NCI-H1930 (cell line): Measurements from ENCODE around the gene PAK5.

ENCODE experiments used
- DNase-seq, 2 experiments: peaks; one replicate each; lab custom pipeline; 2025; lab: John Stamatoyannopoulos, UW

Gene PAK5

DNA sequence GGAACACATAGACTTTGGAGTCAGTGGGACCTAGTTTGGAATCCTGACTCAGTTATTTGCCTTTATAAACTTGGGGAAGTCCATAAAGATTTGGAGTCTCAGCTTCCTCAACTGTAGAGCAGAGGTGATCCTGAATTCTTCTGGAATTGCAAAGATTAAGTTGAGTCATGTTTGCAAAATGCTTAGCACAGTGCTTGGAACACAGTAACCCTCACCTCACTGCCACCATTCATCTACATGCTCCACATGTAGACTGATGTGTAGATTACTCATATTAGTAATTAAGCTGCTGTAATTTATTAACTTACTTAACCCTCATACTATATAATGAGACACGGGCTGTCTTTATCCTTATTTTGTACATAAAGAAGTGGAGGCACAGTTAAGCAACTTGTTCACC is 263.0 kb downstream of the PAK5 start:
- DNase-seq, result no peak

DNA sequence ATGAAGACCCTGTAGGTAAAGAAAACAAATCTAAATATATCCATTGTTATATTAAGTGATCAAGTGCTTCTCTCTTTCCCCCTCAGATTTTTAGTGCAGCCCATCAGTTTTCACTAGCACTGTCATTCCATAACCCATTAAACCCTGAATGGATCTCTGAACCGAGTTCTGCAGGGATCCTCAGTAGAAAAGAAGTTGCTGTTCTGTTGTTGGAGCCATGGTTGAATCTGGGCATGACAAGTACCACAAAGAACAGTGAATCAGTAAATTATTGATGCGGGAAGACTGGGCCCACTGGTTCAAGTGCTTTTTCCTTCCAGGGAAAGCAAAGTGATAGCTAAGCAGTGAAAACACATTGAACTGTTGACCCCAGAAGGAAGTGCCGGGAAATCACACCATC is 264.1 kb downstream of the PAK5 start:
- DNase-seq, result no peak

- DNase-seq, result no peak
These were observed 264.7 kb downstream of the PAK5 start for GRCh38 chr20:9574181-9574580.

DNA sequence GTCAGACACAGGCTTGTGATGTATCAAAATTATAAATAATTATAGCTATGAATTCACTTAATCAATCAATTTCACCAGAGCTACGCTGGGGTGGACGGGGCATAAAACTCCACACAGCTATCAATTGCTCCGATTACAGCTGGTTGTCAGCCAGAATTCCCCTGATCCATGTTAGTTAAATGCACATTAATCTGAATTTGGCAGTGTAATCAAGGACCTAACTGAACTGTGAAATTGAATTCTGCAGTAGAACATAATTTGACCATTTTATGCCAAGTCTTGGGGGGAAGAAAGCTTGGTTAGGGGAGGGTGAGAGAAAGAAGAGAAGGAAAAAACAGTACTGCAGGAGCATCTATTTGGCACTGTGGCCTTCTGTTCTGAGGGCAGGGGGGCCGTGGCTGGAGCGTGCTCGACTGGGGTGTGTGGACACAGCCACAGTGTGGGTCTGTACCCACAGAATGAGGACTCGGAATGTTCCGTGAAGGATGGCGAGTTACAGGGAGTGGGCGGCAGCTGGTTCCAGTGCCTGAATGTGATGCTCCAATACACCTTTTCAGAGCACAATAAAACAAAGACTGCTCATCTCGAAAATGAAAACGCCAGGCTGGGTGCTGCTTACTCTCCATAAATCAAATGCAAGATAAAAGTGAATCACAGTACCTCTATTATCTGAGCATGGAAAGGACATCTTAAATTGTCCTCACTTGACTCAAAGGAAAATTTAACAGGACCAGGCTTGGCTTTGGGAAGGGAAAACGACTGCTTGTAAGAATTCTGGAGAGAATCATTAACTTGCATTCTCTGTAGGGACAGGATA is 265.3 kb downstream of the PAK5 start:
- DNase-seq, result no peak

DNA sequence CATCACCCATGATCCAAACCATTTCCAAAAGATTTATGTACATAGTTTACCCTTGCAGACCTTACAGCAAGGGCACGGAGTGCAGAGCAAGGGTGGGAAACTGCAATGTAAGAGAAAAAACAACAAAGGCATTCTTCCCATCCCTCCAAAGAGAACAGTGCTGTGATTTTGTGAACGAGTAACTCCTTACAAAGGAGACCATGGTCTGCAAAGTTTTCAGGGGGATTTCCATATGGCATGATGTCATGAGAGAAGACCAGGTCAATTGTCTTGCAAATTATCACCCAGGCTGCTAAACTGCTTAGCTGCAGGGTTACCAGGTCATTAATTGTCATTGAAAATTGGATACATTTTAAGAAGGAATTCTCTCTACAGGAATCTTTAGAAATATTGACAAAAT is 266.2 kb downstream of the PAK5 start:
- DNase-seq, result no peak

GRCh38 chr20:9571783-9572182 is 267.1 kb downstream of the PAK5 start:
- no peak for DNase-seq

GRCh38 chr20:9570612-9571011 is 268.3 kb downstream of the PAK5 start:
- no peak for DNase-seq

GRCh38 chr20:9566977-9567376 is 271.9 kb downstream of the PAK5 start:
- no peak for DNase-seq

- DNase-seq, result no peak
These were observed 272.8 kb downstream of the PAK5 start for GRCh38 chr20:9565910-9566550.

DNA sequence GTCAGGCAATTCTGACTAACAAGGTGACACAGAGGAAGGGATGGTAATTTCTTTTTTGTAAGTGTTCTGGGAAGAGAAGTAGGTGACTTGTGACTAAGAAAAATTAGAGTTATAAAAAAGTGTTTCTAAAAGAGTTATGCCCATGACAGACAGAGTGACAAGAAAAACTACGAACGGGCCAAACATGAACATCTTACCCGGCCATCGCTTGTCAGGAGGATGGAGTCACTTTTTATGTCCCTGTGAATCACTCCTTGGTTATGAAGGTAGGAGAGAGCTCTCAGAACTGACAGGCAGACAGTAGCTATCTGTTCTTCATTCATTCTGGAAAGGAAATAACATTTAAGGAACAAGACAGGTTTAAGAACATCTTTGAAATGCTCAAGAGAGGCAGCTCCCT is 281.5 kb downstream of the PAK5 start:
- no peak for DNase-seq

DNA sequence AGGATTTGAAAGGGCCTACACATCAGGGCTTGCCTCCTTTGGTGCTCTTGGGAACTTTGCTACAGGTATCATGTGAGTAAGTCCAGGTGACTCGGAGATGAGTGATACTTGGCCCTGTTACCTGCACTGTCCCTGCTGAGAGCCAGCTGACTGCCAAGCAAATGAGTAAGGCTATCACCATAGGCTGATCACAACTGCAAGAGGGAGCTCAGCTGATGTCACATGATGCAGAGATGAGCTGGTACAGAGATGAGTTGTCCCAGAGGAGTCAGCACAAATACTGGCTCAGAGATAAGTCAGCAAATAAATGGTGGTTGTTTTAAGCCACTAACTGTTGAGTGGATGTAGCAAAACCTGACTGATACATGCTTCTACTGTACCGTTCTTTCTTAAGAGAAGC is 283.1 kb downstream of the PAK5 start:
- DNase-seq, result no peak

DNA sequence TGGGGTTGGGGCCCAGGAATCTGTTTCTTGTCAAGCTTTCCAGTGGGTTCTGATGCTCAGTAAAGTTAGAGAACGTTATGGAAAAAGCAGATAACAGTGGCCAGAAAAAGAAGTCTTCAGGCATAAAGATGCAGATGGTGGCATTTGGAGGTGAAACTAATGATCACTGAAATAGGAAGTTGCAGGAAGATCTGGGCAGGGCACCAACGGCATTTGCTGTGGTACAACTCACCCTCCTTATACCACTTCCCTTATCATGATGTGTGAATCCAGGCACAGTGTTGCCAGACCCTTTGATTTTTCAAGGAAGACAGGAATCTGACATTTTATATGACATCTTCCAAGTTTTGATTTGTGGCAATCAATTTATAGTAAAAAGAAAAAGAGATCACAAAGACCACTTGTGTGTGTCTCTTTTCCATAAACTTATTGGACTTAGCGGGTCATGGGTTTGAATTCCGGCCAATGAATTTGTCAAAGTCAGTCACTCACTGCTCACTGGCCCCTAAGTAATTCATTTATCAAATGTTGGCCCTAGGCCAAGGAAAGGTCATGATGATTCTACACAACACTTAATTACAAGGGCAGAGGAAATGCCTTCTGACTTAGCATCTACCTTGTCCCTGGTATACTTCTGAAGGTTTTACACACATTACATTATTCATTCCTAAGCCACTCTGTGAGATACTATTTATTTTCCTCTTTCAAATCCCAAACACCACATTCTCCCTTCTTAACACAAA is 286.9 kb downstream of the PAK5 start:
- no peak for DNase-seq

GRCh38 chr20:9550871-9551270 is 288.0 kb downstream of the PAK5 start:
- DNase-seq, result no peak

- no peak for DNase-seq
These were observed 288.6 kb downstream of the PAK5 start for GRCh38 chr20:9550283-9550682.

- DNase-seq, result no peak
These were observed 295.7 kb downstream of the PAK5 start for GRCh38 chr20:9543214-9543613.

DNA sequence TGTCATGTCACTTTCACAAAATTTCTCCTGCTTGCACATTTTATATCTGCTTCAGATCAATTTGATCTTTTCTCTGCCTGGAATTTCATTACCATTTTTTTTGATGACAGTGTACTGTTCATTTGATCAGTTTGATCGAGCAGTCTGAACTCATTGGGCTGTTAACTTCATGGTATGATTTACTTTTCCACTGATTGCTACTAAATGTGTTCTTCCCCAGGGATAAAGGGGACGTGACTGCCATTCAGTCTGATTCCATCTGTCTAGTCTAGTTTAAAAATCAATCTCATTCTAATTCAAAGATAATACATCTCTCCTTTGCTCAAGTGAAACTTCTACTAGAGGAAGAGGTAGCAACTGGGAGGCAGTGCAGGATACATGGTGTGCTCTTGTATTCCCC is 303.4 kb downstream of the PAK5 start:
- no peak for DNase-seq

DNA sequence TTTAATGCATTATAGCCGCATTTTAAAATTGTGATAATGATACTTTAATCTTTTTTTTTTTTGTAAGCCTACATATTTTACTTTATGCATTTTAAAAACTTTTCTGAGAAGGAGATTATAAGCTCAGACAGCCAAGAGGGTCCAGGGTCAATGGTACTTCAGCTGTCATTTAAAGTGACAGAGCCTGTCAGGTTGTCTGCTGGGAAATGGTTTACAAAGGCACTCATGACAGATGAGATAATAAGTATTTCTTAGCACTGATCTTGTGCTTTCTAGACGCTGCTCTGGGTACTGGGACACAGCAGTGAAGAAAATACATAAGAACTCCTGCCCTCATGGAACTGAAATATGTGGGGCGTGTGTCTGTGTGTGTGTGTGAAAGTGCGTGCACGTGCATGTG is 304.9 kb downstream of the PAK5 start:
- DNase-seq, result no peak

- no peak for DNase-seq
These were observed 306.6 kb downstream of the PAK5 start for GRCh38 chr20:9532069-9532838.

DNA sequence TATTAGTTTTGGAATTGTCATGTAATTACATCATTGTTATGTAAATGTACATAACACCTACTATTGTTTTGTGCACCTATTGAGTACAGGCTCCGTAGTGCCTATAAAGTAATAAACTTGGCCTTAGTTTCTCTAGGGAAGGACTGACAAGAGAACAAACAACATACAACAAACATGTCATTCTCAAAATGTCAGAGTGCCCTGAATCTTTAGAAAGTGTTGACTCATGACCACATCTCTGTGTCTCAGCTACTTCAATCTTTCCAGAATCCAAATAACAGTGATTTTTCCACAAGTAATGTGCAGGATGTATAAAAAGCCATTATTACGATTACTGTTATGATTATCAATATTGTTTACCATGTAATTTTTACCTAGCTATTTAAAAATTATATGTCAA is 307.3 kb downstream of the PAK5 start:
- DNase-seq, result no peak

DNA sequence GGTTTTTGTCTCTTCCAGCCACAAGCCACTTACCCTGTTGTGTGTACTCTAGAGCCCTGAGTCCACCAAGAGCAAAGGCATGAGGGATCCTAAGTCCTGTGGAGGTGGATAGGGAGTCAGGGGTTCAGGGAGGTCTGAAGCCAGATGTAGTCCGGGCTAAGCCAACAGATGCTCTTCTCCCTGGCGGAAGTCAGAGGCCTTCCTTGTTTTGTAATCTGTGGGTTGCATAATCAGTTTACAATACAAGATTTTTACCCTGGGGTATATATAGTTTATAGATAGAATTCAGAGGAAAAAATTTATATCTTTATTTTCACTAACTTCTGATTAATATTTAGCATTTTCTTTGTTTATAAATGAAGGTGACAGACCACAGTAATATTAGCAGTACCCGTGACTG is 315.2 kb downstream of the PAK5 start:
- no peak for DNase-seq

DNA sequence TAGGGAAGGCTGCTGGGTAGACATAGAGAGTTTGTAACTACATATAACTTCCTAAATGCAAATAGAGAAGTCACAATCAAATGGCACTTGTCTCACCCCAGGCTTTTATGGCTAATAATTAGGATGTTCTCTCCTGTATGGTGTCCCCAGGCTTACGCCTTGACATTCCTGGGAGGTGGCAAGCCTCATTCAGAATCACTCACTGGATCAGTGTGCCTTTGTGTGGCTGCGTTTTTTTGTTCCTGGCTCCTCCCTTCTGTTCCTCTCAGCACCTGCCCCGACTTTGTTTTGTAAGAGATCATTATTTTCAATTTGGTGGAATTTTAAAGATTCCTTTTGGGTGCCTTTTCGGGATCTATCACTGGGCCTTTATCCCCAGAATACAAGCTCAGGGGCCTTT is 318.8 kb downstream of the PAK5 start:
- no peak for DNase-seq

DNA sequence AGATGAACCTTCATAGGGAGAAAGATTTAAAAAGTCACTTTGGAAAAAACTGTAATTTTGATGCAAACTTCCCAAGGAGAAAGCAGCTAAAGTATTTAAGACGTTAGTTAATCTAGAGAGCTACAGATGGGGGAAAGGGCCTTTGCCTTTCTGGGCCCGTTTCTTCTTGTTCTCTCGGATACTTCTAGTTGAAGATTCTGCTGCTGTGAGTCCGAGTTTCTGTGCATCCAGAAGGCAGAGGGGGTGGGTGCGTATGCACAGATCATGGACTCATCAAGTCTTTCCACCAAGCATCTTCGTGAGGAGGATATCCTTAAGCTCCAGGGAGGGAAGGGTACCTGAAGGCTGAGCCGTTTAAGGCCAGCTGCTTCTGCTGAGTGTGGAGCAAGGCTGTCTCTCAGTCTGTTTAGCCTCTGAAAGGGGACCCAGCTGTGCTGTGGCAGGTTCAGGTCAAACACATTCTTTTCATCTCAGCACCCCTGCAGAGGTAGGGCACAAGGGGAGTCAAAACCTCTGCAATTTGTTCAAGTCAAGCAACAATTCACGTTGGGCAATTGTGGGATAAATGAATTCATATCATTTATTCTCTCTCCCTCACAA is 320.2 kb downstream of the PAK5 start:
- no peak for DNase-seq
